GM12878 (cell line): Measurements from ENCODE around the gene RNF150. TPM values are rescaled to one million over a fixed set of nuclear protein-coding genes. Genes with fewer than 3 reads are reported as not detected.

Source experiments
- ATAC-seq: fragments of 200-7000 bp; cut with Tn5 transposase; 3 replicates; pipeline ENCODE4 v1.9.1; 2020; ENCODE audit warnings: mild to moderate bottlenecking, moderate library complexity
- BruUV-seq: library from RNA; stranded (reverse); fragments of 400-500 nt; replicated peaks from 2 replicates; lab custom pipeline; 2021; lab: Mats Ljungman, UMichigan
- CTCF ChIA-PET: fragments of 300-600 bp; sonication (Branson Sonifier 250); formaldehyde crosslinking; extraction: SDS; loops from one replicate; lab custom pipeline; 2021; ENCODE audit warnings: inconsistent platforms; lab: Yijun Ruan, JAX
- POLR2A ChIA-PET: fragments of 350-600 bp; formaldehyde crosslinking; extraction: SDS; loops from one replicate; lab custom pipeline; 2021; ENCODE audit warnings: inconsistent platforms; lab: Charles Lee
- RAD21 ChIA-PET: fragments of 300-600 bp; sonication (Branson Sonifier 250); formaldehyde crosslinking; loops from one replicate; lab custom pipeline; 2023; ENCODE audit warnings: antibody characterized with exemption; ENCODE audit not compliant: unreplicated experiment; lab: Charles Lee
- SMC1A ChIA-PET: fragments of 300-600 bp; sonication (Branson Sonifier 250); formaldehyde crosslinking; loops from one replicate; lab custom pipeline; 2023; ENCODE audit not compliant: unreplicated experiment, uncharacterized antibody; lab: Charles Lee
- DNase-seq: peaks from one replicate; pipeline ENCODE4 v3.0.0-alpha.2; 2011; ENCODE audit warnings: low read depth, low spot score
- FAIRE-seq: peaks from 3 replicates; lab custom pipeline; 2011; peaks lifted over from hg19 to GRCh38; lab: Jason Lieb, UNC
- H2AFZ ChIP-seq: 2 replicates; pipeline ENCODE4 v1.6.0; 2011; ENCODE audit warnings: low read depth, low read length, control low read depth; ENCODE audit not compliant: control insufficient read depth
- H3K27ac ChIP-seq: 2 replicates; pipeline ENCODE4 v1.5.1; 2011; ENCODE audit warnings: control low read depth; ENCODE audit not compliant: control insufficient read depth, insufficient read depth
- H3K27me3 ChIP-seq, 2 experiments: replicated peaks in 1 of 2; 2 replicates each; pipeline versions ENCODE4 v1.6.0 to v1.6.1; 2011; ENCODE audit warnings: low read length in 1 of 2; ENCODE audit not compliant: control insufficient read depth in 2 of 2, insufficient read depth in 2 of 2
- H3K36me3 ChIP-seq, 2 experiments: 2 replicates each; pipeline ENCODE4 v1.5.1; 2011; ENCODE audit warnings: low read length in 1 of 2; ENCODE audit not compliant: control insufficient read depth in 2 of 2, insufficient read depth in 2 of 2
- H3K4me1 ChIP-seq: 2 replicates; pipeline ENCODE4 v1.6.1; 2011; ENCODE audit warnings: mild to moderate bottlenecking, low read length, moderate library complexity, mixed read lengths; ENCODE audit not compliant: control insufficient read depth, insufficient read depth
- H3K4me2 ChIP-seq: 2 replicates; pipeline ENCODE4 v1.6.0; 2011; ENCODE audit warnings: control low read depth; ENCODE audit not compliant: control insufficient read depth, insufficient read depth
- H3K4me3 ChIP-seq: fragments of 200-600 bp; sonication (generic); 2 replicates; pipeline ENCODE4 v1.5.1; 2016
- H3K79me2 ChIP-seq: 2 replicates; pipeline ENCODE4 v1.6.0; 2011; ENCODE audit warnings: low read length; ENCODE audit not compliant: control insufficient read depth, insufficient read depth
- H3K9ac ChIP-seq: 2 replicates; pipeline ENCODE4 v1.8.0; 2011; ENCODE audit warnings: low read length, control low read depth, mixed read lengths; ENCODE audit not compliant: control insufficient read depth, insufficient read depth
- H3K9me3 ChIP-seq: replicated peaks from 3 replicates; pipeline ENCODE4 v1.5.1; 2011; ENCODE audit warnings: mild to moderate bottlenecking, low read length; ENCODE audit not compliant: control insufficient read depth, insufficient read depth
- H4K20me1 ChIP-seq: 2 replicates; pipeline ENCODE4 v1.6.0; 2011; ENCODE audit not compliant: control insufficient read depth, insufficient read depth
- EP300 ChIP-seq, 2 experiments: fragments of 150-350 bp in 1 of 2; IDR thresholded peaks; 2 replicates each; pipeline ENCODE4 v1.6.1; 2011 to 2012; ENCODE audit warnings: low read depth in 2 of 2, low read length in 2 of 2, borderline replicate concordance in 1 of 2, improper control_type of control experiment in 1 of 2, inconsistent platforms in 1 of 2; ENCODE audit not compliant: control insufficient read depth in 1 of 2
- HDAC2 ChIP-seq: fragments of 200-600 bp; sonication (generic); IDR thresholded peaks from 2 replicates; pipeline ENCODE4 v1.6.1; 2017
- JUNB ChIP-seq: IDR thresholded peaks from 2 replicates; pipeline ENCODE4 v1.6.1; 2016; ENCODE audit warnings: antibody characterized with exemption, mild to moderate bottlenecking
- JUND ChIP-seq: IDR thresholded peaks from 2 replicates; pipeline ENCODE4 v1.6.1; 2012; ENCODE audit warnings: low read depth, mild to moderate bottlenecking, low read length, improper control_type of control experiment, moderate library complexity
- KAT2A ChIP-seq: conservative IDR thresholded peaks from 2 replicates; pipeline ENCODE4 v1.6.1; 2011; ENCODE audit warnings: low read depth, low read length; ENCODE audit not compliant: control insufficient read depth
- NR2C1 ChIP-seq: fragments of 450-650 bp; IDR thresholded peaks from 2 replicates; pipeline ENCODE4 v1.6.1; 2017; ENCODE audit warnings: antibody characterized with exemption, mild to moderate bottlenecking, moderate library complexity
- POLR2AphosphoS2 ChIP-seq: IDR thresholded peaks from 2 replicates; pipeline ENCODE4 v1.6.1; 2011; ENCODE audit warnings: low read depth, mild to moderate bottlenecking, low read length, improper control_type of control experiment, moderate library complexity
- SMARCA5 ChIP-seq: fragments of 450-650 bp; IDR thresholded peaks from 2 replicates; pipeline ENCODE4 v1.6.1; 2017; ENCODE audit warnings: mild to moderate bottlenecking
- TARDBP ChIP-seq: IDR thresholded peaks from 2 replicates; pipeline ENCODE4 v1.6.1; 2016; ENCODE audit warnings: borderline replicate concordance
- YBX1 ChIP-seq: fragments of 450-650 bp; IDR thresholded peaks from 2 replicates; pipeline ENCODE4 v1.6.1; 2016; ENCODE audit warnings: antibody characterized with exemption
- YY1 ChIP-seq: IDR thresholded peaks from 2 replicates; pipeline ENCODE4 v1.6.1; 2011; ENCODE audit warnings: low read depth, mild to moderate bottlenecking, low read length
- WGBS: methylation state at CpG from one replicate; pipeline ENCODE4 v1.1.6; 2016; ENCODE audit warnings: low lambda C conversion rate; ENCODE audit not compliant: insufficient replicate concordance, insufficient coverage; ENCODE audit errors: missing lambda C conversion rate; 5-methylcytosine and 5-hydroxymethylcytosine counted together
- in situ Hi-C: fragments of 300-500 bp; cut with MboI; formaldehyde crosslinking; loops from 9 replicates; pipeline ENCODE4 v1.14.3; 2018; ENCODE audit warnings: mixed read lengths
- intact Hi-C: fragments of 100-400 bp; cut with micrococcal nuclease; formaldehyde crosslinking; loops from one replicate; pipeline ENCODE4 v1.14.2; 2022; ENCODE audit not compliant: unreplicated experiment
- polyA plus RNA-seq, 11 experiments: library from polyadenylated mRNA; depleted of rRNA in 4 of 11; unstranded in 6 of 11; stranded (reverse) in 5 of 11; fragments of >200 nt; fragmentation: Nextera tagmentation in 4 of 11; fragmentation: Illumina TruSeq in 1 of 11; extraction: Ambion mirVana in 4 of 11; extraction: Trizol in 1 of 11; gene quantifications; 1 replicate in 1 of 11; 2 replicates in 10 of 11; pipeline versions ENCODE4 v1.2.1 to v1.2.3, GENCODE V29; 2011 to 2016; ENCODE audit warnings: inconsistent platforms in 2 of 11, missing spikeins in 2 of 11, low read depth in 1 of 11
- total RNA-seq, 4 experiments: library from RNA; depleted of rRNA in 3 of 4; stranded (reverse); fragments of >200 nt in 3 of 4; fragmentation: Illumina TruSeq in 1 of 4; extraction: Trizol in 1 of 4; gene quantifications; 2 replicates each; pipeline versions ENCODE4 v1.2.1 to v1.2.3, GENCODE V29; 2013 to 2021

Gene RNF150
- total and polyA plus RNA-seq, 10 of the 15 experiments (the other 5 are each of a cell fraction or from before 2014, with no cell fraction given) = 0.01 to 2.3 (median 0.04) TPM; not detected in 6

- no peak for TF ChIP-seq KAT2A
- no peak for TF ChIP-seq JUND
- TF ChIP-seq SMARCA5 = no peak
Observed at GRCh38 chr4:140906993-140907962, 226.0 kb downstream of the RNF150 start (continued).

- Histone ChIP-seq H3K4me1 (no peaks in the 10 kb centered on the region), H3K36me3 (no peaks in the 10 kb centered on the region), H3K79me2 (no peaks in the 10 kb centered on the region), H2AFZ (no peak overlapping the region), H3K27me3 (no peaks in the 10 kb centered on the region), H3K4me2 (no peak overlapping the region), H4K20me1 (no peaks in the 10 kb centered on the region), H3K9ac (no peak overlapping the region), H3K27ac (no peak overlapping the region), H3K4me3 (no peak overlapping the region), H3K9me3 (no peaks in the 10 kb centered on the region)
- ATAC-seq (no peak), DNase-seq (no peak), FAIRE-seq (no peak)
- RAD21 ChIA-PET = no interaction called here
- SMC1A ChIA-PET = no interaction called here
- WGBS = 17% methylated on average over 2 of the region's 2 CpGs
- no TSS peak for BruUV-seq
- intact Hi-C loops (no loop called here), in situ Hi-C loops (no loop called here)
- POLR2A ChIA-PET = no interaction called here
- CTCF ChIA-PET = no interaction called here
- no peak for TF ChIP-seq POLR2AphosphoS2
- TF ChIP-seq YBX1 = no peak
- TF ChIP-seq JUNB = no peak
- TF ChIP-seq HDAC2 = no peak
- no peak for TF ChIP-seq EP300 (IDR thresholded peaks at IDR 0.05; ENCODE audit: borderline replicate concordance in 1 of 2, control insufficient read depth in 1 of 2, low read depth in 2 of 2, low read length in 2 of 2)
- no peak for TF ChIP-seq NR2C1
- no peak for TF ChIP-seq TARDBP
- TF ChIP-seq YY1 = no peak
Observed at GRCh38 chr4:140904904-140905303, 228.4 kb downstream of the RNF150 start.
